K562 (cell line): ENCODE results near the gene DDOST. TPM values are rescaled to one million over a fixed set of nuclear protein-coding genes. Genes with fewer than 3 reads are reported as not detected.

Source experiments
- BCOR ChIP-seq: fragments of 450-650 bp; IDR thresholded peaks from 2 replicates; pipeline ENCODE4 v1.6.1; 2016
- KDM1A ChIP-seq, 2 experiments: fragments of 450-650 bp; IDR thresholded peaks; 2 replicates each; pipeline ENCODE4 v1.6.1; 2016; ENCODE audit warnings: mild to moderate bottlenecking in 2 of 2
- TFAP4 ChIP-seq: sonication (generic); formaldehyde crosslinking; IDR thresholded peaks from 2 replicates; pipeline ENCODE4 v1.8.0; 2022; ENCODE audit warnings: missing genetic modification reagents, mild to moderate bottlenecking, moderate library complexity, borderline replicate concordance
- ZNF589 ChIP-seq: fragments of 200-800 bp; sonication (Bioruptor generic); IDR thresholded peaks from 2 replicates; pipeline ENCODE4 v1.6.1; 2016; ENCODE audit warnings: low read depth, missing genetic modification characterization, missing compliant biosample characterization
- polyA plus RNA-seq, 8 experiments: library from polyadenylated mRNA; depleted of rRNA in 4 of 8; stranded (reverse) in 5 of 8; unstranded in 3 of 8; fragments of >200 nt; fragmentation: Nextera tagmentation in 2 of 8; fragmentation: Illumina TruSeq in 1 of 8; extraction: Ambion mirVana in 2 of 8; extraction: Trizol in 1 of 8; gene quantifications; 2 replicates each; pipeline versions ENCODE4 v1.2.1 to v1.2.3, GENCODE V29; 2011 to 2014; ENCODE audit warnings: inconsistent platforms in 1 of 8, missing spikeins in 1 of 8
- total RNA-seq, 7 experiments: library from RNA; depleted of rRNA in 6 of 7; stranded (reverse); fragments of >200 nt in 6 of 7; fragmentation: Illumina TruSeq in 2 of 7; extraction: Trizol in 2 of 7; gene quantifications; 2 replicates each; pipeline versions ENCODE4 v1.2.1 to v1.2.3, GENCODE V29; 2011 to 2021; ENCODE audit warnings: low replicate concordance in 1 of 7
- TF ChIP-seq, protein P1 (sequence below): sonication (generic); formaldehyde crosslinking; IDR thresholded peaks from 2 replicates; pipeline ENCODE4 v1.8.1; 2023; ENCODE audit warnings: mild to moderate bottlenecking, missing genetic modification reagents

The DDOST gene
- total and polyA plus RNA-seq, 9 of the 15 experiments (the other 6 are each of a cell fraction or from before 2014, with no cell fraction given), result 173 to 306 (median 222) TPM

GRCh38 chr1:20704390-20705202 lies 43.4 kb upstream of the DDOST start (continued):
- TF ChIP-seq, protein P1, sequence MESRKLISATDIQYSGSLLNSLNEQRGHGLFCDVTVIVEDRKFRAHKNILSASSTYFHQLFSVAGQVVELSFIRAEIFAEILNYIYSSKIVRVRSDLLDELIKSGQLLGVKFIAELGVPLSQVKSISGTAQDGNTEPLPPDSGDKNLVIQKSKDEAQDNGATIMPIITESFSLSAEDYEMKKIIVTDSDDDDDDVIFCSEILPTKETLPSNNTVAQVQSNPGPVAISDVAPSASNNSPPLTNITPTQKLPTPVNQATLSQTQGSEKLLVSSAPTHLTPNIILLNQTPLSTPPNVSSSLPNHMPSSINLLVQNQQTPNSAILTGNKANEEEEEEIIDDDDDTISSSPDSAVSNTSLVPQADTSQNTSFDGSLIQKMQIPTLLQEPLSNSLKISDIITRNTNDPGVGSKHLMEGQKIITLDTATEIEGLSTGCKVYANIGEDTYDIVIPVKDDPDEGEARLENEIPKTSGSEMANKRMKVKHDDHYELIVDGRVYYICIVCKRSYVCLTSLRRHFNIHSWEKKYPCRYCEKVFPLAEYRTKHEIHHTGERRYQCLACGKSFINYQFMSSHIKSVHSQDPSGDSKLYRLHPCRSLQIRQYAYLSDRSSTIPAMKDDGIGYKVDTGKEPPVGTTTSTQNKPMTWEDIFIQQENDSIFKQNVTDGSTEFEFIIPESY (CRISPR knock-in tag), result peak; percentile 56; the same call in 1 of the 2 replicates
- TF ChIP-seq TFAP4 (0 out of 2 replicates have a peak, but pooled peaks have one; percentile 17), KDM1A (IDR thresholded peaks at IDR 0.05) (0 out of 4 replicates have a peak, but pooled peaks of 1 of the 2 experiments have one; percentile 13), BCOR (peak; percentile 40; the same call in 1 of the 2 replicates), ZNF589 (CRISPR knock-in tag) (no peak)
- TF ChIP-seq, all 486 proteins: peak for 6
